Measurements from ENCODE around the gene ERLEC1.

ERLEC1 gene, protein sequence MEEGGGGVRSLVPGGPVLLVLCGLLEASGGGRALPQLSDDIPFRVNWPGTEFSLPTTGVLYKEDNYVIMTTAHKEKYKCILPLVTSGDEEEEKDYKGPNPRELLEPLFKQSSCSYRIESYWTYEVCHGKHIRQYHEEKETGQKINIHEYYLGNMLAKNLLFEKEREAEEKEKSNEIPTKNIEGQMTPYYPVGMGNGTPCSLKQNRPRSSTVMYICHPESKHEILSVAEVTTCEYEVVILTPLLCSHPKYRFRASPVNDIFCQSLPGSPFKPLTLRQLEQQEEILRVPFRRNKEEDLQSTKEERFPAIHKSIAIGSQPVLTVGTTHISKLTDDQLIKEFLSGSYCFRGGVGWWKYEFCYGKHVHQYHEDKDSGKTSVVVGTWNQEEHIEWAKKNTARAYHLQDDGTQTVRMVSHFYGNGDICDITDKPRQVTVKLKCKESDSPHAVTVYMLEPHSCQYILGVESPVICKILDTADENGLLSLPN

DNA sequence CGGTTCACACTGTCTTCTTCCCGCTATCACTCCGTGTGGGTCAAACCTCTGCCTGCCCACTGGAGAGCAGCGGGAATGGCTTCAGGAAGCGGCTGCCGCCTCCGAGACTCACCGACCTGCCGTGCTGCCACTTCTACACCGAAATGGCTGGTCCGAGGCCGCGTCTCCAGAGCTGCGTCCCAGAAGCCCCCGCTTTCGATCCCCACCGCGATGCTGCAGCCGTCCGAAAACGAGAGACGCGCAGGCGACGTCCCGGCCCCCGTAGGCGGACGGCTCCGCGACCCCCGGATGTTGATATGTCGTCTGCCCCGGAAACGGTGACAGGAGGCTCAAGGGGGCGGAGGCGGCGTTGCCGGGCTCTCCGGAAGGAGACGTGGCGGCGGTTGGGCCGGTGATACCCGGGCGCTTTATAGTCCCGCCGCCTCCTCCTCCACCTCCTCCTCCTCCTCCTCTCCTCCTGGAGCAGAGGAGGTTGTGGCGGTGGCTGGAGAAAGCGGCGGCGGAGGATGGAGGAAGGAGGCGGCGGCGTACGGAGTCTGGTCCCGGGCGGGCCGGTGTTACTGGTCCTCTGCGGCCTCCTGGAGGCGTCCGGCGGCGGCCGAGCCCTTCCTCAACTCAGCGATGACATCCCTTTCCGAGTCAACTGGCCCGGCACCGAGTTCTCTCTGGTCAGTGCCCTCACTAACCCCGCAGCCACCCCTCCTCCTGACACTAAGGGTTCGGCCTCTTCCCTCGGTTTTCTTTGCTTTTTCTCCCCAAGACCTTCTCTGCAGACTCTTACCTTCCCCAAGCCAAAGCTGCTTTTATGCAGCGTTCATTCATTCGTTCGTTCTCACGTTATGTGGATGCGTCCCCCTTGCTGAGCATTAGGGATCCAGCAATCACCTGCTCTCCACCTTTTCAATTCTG lies at the start of gene ERLEC1, which contains the start of gene ASB3:
Gene ERLEC1 (plus strand): TSS at position 340 of the 909 bp plus-strand sequence. CDS start 167 bp downstream, at position 507.
Gene ASB3 (minus strand): TSS at position 249 of the 909 bp plus-strand sequence. CDS start 21,381 bp downstream, outside the sequence.
- peak; percentile 92 for ATAC-seq
- TF ChIP-seq, protein P1, sequence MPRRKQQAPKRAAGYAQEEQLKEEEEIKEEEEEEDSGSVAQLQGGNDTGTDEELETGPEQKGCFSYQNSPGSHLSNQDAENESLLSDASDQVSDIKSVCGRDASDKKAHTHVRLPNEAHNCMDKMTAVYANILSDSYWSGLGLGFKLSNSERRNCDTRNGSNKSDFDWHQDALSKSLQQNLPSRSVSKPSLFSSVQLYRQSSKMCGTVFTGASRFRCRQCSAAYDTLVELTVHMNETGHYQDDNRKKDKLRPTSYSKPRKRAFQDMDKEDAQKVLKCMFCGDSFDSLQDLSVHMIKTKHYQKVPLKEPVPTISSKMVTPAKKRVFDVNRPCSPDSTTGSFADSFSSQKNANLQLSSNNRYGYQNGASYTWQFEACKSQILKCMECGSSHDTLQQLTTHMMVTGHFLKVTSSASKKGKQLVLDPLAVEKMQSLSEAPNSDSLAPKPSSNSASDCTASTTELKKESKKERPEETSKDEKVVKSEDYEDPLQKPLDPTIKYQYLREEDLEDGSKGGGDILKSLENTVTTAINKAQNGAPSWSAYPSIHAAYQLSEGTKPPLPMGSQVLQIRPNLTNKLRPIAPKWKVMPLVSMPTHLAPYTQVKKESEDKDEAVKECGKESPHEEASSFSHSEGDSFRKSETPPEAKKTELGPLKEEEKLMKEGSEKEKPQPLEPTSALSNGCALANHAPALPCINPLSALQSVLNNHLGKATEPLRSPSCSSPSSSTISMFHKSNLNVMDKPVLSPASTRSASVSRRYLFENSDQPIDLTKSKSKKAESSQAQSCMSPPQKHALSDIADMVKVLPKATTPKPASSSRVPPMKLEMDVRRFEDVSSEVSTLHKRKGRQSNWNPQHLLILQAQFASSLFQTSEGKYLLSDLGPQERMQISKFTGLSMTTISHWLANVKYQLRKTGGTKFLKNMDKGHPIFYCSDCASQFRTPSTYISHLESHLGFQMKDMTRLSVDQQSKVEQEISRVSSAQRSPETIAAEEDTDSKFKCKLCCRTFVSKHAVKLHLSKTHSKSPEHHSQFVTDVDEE (CRISPR knock-in tag; IDR thresholded peaks at IDR 0.05): peak; percentile 58
- TF ChIP-seq, protein P2, sequence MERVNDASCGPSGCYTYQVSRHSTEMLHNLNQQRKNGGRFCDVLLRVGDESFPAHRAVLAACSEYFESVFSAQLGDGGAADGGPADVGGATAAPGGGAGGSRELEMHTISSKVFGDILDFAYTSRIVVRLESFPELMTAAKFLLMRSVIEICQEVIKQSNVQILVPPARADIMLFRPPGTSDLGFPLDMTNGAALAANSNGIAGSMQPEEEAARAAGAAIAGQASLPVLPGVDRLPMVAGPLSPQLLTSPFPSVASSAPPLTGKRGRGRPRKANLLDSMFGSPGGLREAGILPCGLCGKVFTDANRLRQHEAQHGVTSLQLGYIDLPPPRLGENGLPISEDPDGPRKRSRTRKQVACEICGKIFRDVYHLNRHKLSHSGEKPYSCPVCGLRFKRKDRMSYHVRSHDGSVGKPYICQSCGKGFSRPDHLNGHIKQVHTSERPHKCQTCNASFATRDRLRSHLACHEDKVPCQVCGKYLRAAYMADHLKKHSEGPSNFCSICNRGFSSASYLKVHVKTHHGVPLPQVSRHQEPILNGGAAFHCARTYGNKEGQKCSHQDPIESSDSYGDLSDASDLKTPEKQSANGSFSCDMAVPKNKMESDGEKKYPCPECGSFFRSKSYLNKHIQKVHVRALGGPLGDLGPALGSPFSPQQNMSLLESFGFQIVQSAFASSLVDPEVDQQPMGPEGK (CRISPR knock-in tag; IDR thresholded peaks at IDR 0.05; ENCODE audit: borderline replicate concordance): no peak

DNA sequence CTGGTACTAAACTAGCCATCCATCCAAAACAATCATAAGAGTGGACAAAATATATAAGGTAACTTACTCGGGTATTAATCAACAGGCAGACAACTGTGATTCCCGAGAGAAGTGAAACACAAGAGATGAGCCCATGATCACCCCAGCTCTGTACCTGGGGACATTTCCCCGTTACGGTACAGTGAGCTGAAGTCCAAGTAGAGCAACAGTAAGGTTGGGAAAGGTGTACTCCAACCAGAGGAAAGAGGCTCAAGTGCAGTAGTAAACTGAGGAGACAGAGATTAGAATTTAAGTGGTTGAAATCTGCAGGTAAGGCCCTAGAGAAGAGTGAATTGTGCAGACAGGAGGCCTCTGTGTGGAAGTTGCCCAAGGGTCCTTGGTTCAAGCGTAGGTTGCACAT lies 49.8 kb upstream of the ERLEC1 start:
- TF ChIP-seq, protein P1 (CRISPR knock-in tag; IDR thresholded peaks at IDR 0.05): no peak
- TF ChIP-seq, protein P3, sequence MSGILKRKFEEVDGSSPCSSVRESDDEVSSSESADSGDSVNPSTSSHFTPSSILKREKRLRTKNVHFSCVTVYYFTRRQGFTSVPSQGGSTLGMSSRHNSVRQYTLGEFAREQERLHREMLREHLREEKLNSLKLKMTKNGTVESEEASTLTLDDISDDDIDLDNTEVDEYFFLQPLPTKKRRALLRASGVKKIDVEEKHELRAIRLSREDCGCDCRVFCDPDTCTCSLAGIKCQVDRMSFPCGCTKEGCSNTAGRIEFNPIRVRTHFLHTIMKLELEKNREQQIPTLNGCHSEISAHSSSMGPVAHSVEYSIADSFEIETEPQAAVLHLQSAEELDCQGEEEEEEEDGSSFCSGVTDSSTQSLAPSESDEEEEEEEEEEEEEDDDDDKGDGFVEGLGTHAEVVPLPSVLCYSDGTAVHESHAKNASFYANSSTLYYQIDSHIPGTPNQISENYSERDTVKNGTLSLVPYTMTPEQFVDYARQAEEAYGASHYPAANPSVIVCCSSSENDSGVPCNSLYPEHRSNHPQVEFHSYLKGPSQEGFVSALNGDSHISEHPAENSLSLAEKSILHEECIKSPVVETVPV (CRISPR knock-in tag; IDR thresholded peaks at IDR 0.05): no peak
- ATAC-seq: no peak

DNA sequence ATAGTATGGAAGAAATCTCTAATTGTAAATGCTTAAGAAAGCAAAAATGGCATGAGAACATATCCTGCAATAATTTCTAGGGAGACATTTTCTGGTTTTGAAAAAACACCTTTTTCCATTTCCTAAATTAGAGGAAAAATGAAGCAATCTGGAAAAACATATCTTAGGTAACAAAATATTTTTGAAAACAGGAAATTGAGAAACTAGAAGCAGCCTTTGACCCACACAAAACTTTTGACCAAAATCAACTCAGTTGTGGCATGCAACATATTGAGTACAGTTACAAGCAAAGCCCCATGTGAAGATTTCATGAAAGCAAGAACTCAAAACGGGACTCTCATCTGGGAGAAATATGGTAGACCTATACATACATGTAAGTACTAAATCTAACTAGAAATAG lies 47.8 kb upstream of the ERLEC1 start:
- no peak for ATAC-seq
- TF ChIP-seq ESRRG (CRISPR knock-in tag; IDR thresholded peaks at IDR 0.05) (no peak), ZFP3 (CRISPR knock-in tag; IDR thresholded peaks at IDR 0.05) (no peak), SNAI2 (CRISPR knock-in tag; IDR thresholded peaks at IDR 0.05) (no peak), TOX (CRISPR knock-in tag; IDR thresholded peaks at IDR 0.05; ENCODE audit: borderline replicate concordance) (no peak), ZNF565 (CRISPR knock-in tag; conservative IDR thresholded peaks at IDR 0.05; ENCODE audit: low read depth) (no peak), ISL1 (CRISPR knock-in tag; IDR thresholded peaks at IDR 0.05) (no peak), GLIS3 (CRISPR knock-in tag; IDR thresholded peaks at IDR 0.05) (no peak), ZFP30 (CRISPR knock-in tag; IDR thresholded peaks at IDR 0.05) (no peak), ZNF70 (CRISPR knock-in tag; IDR thresholded peaks at IDR 0.05) (no peak), OSR1 (CRISPR knock-in tag; IDR thresholded peaks at IDR 0.05) (no peak)
- TF ChIP-seq, protein P1 (CRISPR knock-in tag; IDR thresholded peaks at IDR 0.05): no peak
- TF ChIP-seq, protein P4, sequence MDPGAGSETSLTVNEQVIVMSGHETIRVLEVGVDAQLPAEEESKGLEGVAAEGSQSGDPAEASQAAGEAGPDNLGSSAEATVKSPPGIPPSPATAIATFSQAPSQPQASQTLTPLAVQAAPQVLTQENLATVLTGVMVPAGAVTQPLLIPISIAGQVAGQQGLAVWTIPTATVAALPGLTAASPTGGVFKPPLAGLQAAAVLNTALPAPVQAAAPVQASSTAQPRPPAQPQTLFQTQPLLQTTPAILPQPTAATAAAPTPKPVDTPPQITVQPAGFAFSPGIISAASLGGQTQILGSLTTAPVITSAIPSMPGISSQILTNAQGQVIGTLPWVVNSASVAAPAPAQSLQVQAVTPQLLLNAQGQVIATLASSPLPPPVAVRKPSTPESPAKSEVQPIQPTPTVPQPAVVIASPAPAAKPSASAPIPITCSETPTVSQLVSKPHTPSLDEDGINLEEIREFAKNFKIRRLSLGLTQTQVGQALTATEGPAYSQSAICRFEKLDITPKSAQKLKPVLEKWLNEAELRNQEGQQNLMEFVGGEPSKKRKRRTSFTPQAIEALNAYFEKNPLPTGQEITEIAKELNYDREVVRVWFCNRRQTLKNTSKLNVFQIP (CRISPR knock-in tag; IDR thresholded peaks at IDR 0.05; ENCODE audit: borderline replicate concordance, low read depth): no peak
- TF ChIP-seq, protein P2 (CRISPR knock-in tag; IDR thresholded peaks at IDR 0.05; ENCODE audit: borderline replicate concordance): no peak
- TF ChIP-seq, protein P5, sequence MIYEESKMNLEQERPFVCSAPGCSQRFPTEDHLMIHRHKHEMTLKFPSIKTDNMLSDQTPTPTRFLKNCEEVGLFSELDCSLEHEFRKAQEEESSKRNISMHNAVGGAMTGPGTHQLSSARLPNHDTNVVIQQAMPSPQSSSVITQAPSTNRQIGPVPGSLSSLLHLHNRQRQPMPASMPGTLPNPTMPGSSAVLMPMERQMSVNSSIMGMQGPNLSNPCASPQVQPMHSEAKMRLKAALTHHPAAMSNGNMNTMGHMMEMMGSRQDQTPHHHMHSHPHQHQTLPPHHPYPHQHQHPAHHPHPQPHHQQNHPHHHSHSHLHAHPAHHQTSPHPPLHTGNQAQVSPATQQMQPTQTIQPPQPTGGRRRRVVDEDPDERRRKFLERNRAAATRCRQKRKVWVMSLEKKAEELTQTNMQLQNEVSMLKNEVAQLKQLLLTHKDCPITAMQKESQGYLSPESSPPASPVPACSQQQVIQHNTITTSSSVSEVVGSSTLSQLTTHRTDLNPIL (CRISPR knock-in tag; IDR thresholded peaks at IDR 0.05; ENCODE audit: low read depth): no peak
